PC-3 (cell line): ENCODE results near the gene ADAM23. TPM values are rescaled to one million over a fixed set of nuclear protein-coding genes. Genes with fewer than 3 reads are reported as not detected.

Source experiments
- ATAC-seq: fragments of 200-7000 bp; cut with Tn5 transposase; 2 replicates; pipeline ENCODE4 v1.9.1; 2020; ENCODE audit warnings: mild to moderate bottlenecking, moderate library complexity
- BruUV-seq: library from RNA; stranded (reverse); fragments of 400-500 nt; replicated peaks from 2 replicates; lab custom pipeline; 2021; lab: Mats Ljungman, UMichigan
- CTCF ChIA-PET: fragments of 300-600 bp; sonication (Branson Sonifier 250); formaldehyde crosslinking; loops from one replicate; lab custom pipeline; 2022; ENCODE audit warnings: antibody characterized with exemption; lab: Charles Lee
- POLR2A ChIA-PET: fragments of 300-600 bp; sonication (Branson Sonifier 250); formaldehyde crosslinking; loops from one replicate; lab custom pipeline; 2022; ENCODE audit warnings: antibody characterized with exemption; ENCODE audit not compliant: unreplicated experiment; lab: Charles Lee
- DNase-seq: peaks from one replicate; pipeline ENCODE4 v3.0.0-alpha.2; 2015
- H2AFZ ChIP-seq: fragments of 300-600 bp; sonication (generic); 2 replicates; pipeline ENCODE4 v1.6.0; 2016; ENCODE audit warnings: antibody characterized with exemption, low read length
- H3F3A ChIP-seq: fragments of 300-600 bp; sonication (generic); one replicate; pipeline ENCODE4 v1.6.0; 2017; ENCODE audit warnings: antibody characterized with exemption, low read length, control low read depth, mild to moderate bottlenecking; ENCODE audit not compliant: unreplicated experiment
- H3K27ac ChIP-seq: fragments of 300-600 bp; sonication (generic); 2 replicates; pipeline ENCODE4 v1.5.1; 2016; ENCODE audit warnings: mild to moderate bottlenecking, low read length
- H3K27me3 ChIP-seq: fragments of 300-600 bp; sonication (generic); 2 replicates; pipeline ENCODE4 v1.6.1; 2016; ENCODE audit warnings: low read length, mixed read lengths
- H3K36me3 ChIP-seq: fragments of 300-600 bp; sonication (generic); 2 replicates; pipeline ENCODE4 v1.6.1; 2016; ENCODE audit warnings: low read depth, mixed run types, low read length, mixed read lengths
- H3K4me1 ChIP-seq: fragments of 300-600 bp; sonication (generic); 2 replicates; pipeline ENCODE4 v1.5.1; 2016; ENCODE audit warnings: low read length; ENCODE audit not compliant: insufficient read depth
- H3K4me2 ChIP-seq: fragments of 300-600 bp; sonication (generic); 2 replicates; pipeline ENCODE4 v1.6.0; 2016; ENCODE audit warnings: low read length
- H3K4me3 ChIP-seq: fragments of 300-600 bp; sonication (generic); 2 replicates; pipeline ENCODE4 v1.5.1; 2016; ENCODE audit warnings: mild to moderate bottlenecking, low read length, mixed read lengths
- H3K79me2 ChIP-seq: fragments of 300-600 bp; sonication (generic); 2 replicates; pipeline ENCODE4 v1.6.1; 2017; ENCODE audit warnings: low read length, mixed read lengths
- H3K9ac ChIP-seq: fragments of 300-600 bp; sonication (generic); 2 replicates; pipeline ENCODE4 v1.6.0; 2016; ENCODE audit warnings: mild to moderate bottlenecking, low read length
- H3K9me2 ChIP-seq: fragments of 300-600 bp; sonication (generic); replicated peaks from 2 replicates; pipeline ENCODE4 v1.6.1; 2016; ENCODE audit warnings: mixed run types, low read length, mixed read lengths
- H3K9me3 ChIP-seq: fragments of 300-600 bp; sonication (generic); 2 replicates; pipeline ENCODE4 v1.6.1; 2016; ENCODE audit warnings: low read length, mixed read lengths
- H4K20me1 ChIP-seq: fragments of 300-600 bp; sonication (generic); 2 replicates; pipeline ENCODE4 v1.6.1; 2016; ENCODE audit warnings: low read length, mixed read lengths
- CTCF ChIP-seq: fragments of 300-600 bp; sonication (generic); conservative IDR thresholded peaks from 2 replicates; pipeline ENCODE4 v1.5.1; 2017; ENCODE audit warnings: antibody characterized with exemption, low read depth, mild to moderate bottlenecking, low read length
- EZH2 ChIP-seq: fragments of 300-600 bp; sonication (generic); IDR thresholded peaks from one replicate; pipeline ENCODE4 v1.6.1; 2017; ENCODE audit warnings: antibody characterized with exemption, mild to moderate bottlenecking, low read length; ENCODE audit not compliant: unreplicated experiment
- EZH2phosphoT487 ChIP-seq: fragments of 300-600 bp; sonication (generic); IDR thresholded peaks from 2 replicates; pipeline ENCODE4 v1.6.1; 2018; ENCODE audit warnings: mild to moderate bottlenecking, antibody characterized with exemption, low read length, borderline replicate concordance
- intact Hi-C: fragments of 100-400 bp; cut with micrococcal nuclease; formaldehyde crosslinking; loops from 2 replicates; pipeline ENCODE4 v1.9.0; 2023
- total RNA-seq: library from RNA; depleted of rRNA; stranded (reverse); fragments of >200 nt; gene quantifications from 2 replicates; pipeline ENCODE4 v1.2.3, GENCODE V29; 2014; rRNA removed

ADAM23 gene
- total RNA-seq, 1 experiment from 2014 or later, result 0.22 TPM

GRCh38 chr2:206657087-206657486 lies 213.8 kb downstream of the ADAM23 start:
- Histone ChIP-seq H2AFZ (no peak overlapping the region), H3K9me3 (no peaks in the 10 kb centered on the region), H3K4me1 (no peaks in the 10 kb centered on the region), H3K9me2 (no peaks in the 10 kb centered on the region), H3K27ac (no peak overlapping the region), H3K36me3 (no peaks in the 10 kb centered on the region), H3F3A (no peaks in the 10 kb centered on the region), H3K4me2 (no peak overlapping the region), H3K79me2 (no peaks in the 10 kb centered on the region), H3K9ac (no peak overlapping the region), H3K27me3 (peaks cover 2% of the 10 kb centered on the region; the same call in 1 of the 2 replicates), H4K20me1 (no peaks in the 10 kb centered on the region), H3K4me3 (no peak overlapping the region)
- no TSS peak for BruUV-seq
- no peak for ATAC-seq
- POLR2A ChIA-PET, result no interaction called here
- CTCF ChIA-PET, result no interaction called here
- TF ChIP-seq EZH2 (no peak), CTCF (no peak), EZH2phosphoT487 (no peak)
- intact Hi-C loops, result no loop called here
- peak; percentile 53 for DNase-seq

GRCh38 chr2:206665251-206665650 lies 221.9 kb downstream of the ADAM23 start:
- no peak overlapping the region for H3K9ac ChIP-seq
- no peaks in the 10 kb centered on the region for H3K36me3 ChIP-seq
- no peak overlapping the region for H3K4me2 ChIP-seq
- no peaks in the 10 kb centered on the region for H4K20me1 ChIP-seq
- CTCF ChIA-PET, result no interaction called here
- H3F3A ChIP-seq, result no peaks in the 10 kb centered on the region
- H3K9me2 ChIP-seq, result no peaks in the 10 kb centered on the region
- ATAC-seq (no peak), DNase-seq (no peak)
- intact Hi-C loops, result no loop called here
- BruUV-seq, result no TSS peak
- H3K27ac ChIP-seq, result no peak overlapping the region
- no peak overlapping the region for H2AFZ ChIP-seq
- no peaks in the 10 kb centered on the region for H3K4me1 ChIP-seq
- no peaks in the 10 kb centered on the region for H3K79me2 ChIP-seq
- POLR2A ChIA-PET, result no interaction called here
- H3K9me3 ChIP-seq, result no peaks in the 10 kb centered on the region
- H3K27me3 ChIP-seq, result peaks cover 28% of the 10 kb centered on the region
- TF ChIP-seq CTCF (no peak), EZH2 (no peak), EZH2phosphoT487 (no peak)
- no peak overlapping the region for H3K4me3 ChIP-seq

Other genes with a start within 250 kb of the ADAM23 start
- 1.9 and 4.2 TPM in 2 replicates for gene ZDBF2, start 168.9 kb upstream of the ADAM23 start, total RNA-seq
- not detected in 2 replicates for gene FAM237A, start 199.0 kb downstream of the ADAM23 start, total RNA-seq